H1 (cell line): ENCODE data around the gene RUNX1. TPM values are rescaled to one million over a fixed set of nuclear protein-coding genes. Genes with fewer than 3 reads are reported as not detected.

Experiments used
- BACH1 ChIP-seq: IDR thresholded peaks from 2 replicates; pipeline ENCODE4 v1.6.1; 2012; ENCODE audit warnings: low read length, improper control_type of control experiment
- CBX5 ChIP-seq: fragments of 300-800, 300-1000 bp; sonication (generic); IDR thresholded peaks from 2 replicates; pipeline ENCODE4 v1.7.1; 2016; ENCODE audit warnings: antibody characterized with exemption, low read length, low read depth
- CREB1 ChIP-seq: IDR thresholded peaks from 2 replicates; pipeline ENCODE4 v1.6.1; 2012; ENCODE audit warnings: inconsistent platforms
- CTCF ChIP-seq, 3 experiments: IDR thresholded peaks; 1 replicate in 2 of 3; 2 replicates in 1 of 3; pipeline versions ENCODE4 v1.5.1 to v1.6.1; 2011; ENCODE audit warnings: low read length in 3 of 3, mild to moderate bottlenecking in 3 of 3, inconsistent platforms in 2 of 3, low read depth in 1 of 3, moderate library complexity in 1 of 3; ENCODE audit not compliant: insufficient read depth in 1 of 3; ENCODE audit errors: control extremely low read depth in 1 of 3
- JUN ChIP-seq: IDR thresholded peaks from 2 replicates; pipeline ENCODE4 v1.6.1; 2011; ENCODE audit warnings: low read depth, mild to moderate bottlenecking, improper control_type of control experiment, low read length
- RBBP5 ChIP-seq: IDR thresholded peaks from 2 replicates; pipeline ENCODE4 v1.7.1; 2012; ENCODE audit warnings: low read depth, mild to moderate bottlenecking, inconsistent platforms, low read length, moderate library complexity, borderline replicate concordance
- RXRA ChIP-seq: IDR thresholded peaks from 2 replicates; pipeline ENCODE4 v1.6.1; 2011; ENCODE audit warnings: low read depth, mild to moderate bottlenecking, low read length, moderate library complexity; ENCODE audit not compliant: insufficient read depth
- SAP30 ChIP-seq: fragments of 300-600 bp; sonication (generic); IDR thresholded peaks from 2 replicates; pipeline ENCODE4 v1.7.1; 2012; ENCODE audit warnings: low read length, moderate library complexity, mild to moderate bottlenecking, inconsistent platforms; ENCODE audit not compliant: insufficient read depth, insufficient replicate concordance
- TBP ChIP-seq: IDR thresholded peaks from 2 replicates; pipeline ENCODE4 v1.6.1; 2011; ENCODE audit warnings: low read depth, low read length, improper control_type of control experiment
- polyA plus RNA-seq, 7 experiments: library from polyadenylated mRNA; depleted of rRNA in 3 of 7; stranded (reverse) in 5 of 7; unstranded in 2 of 7; fragments of >200 nt in 5 of 7; fragments of 200-250 nt in 2 of 7; gene quantifications; 1 replicate in 5 of 7; 2 replicates in 1 of 7; 4 replicates in 1 of 7; pipeline versions ENCODE4 v1.2.1 to v1.2.3, GENCODE V29; 2011 to 2013; ENCODE audit warnings: missing spikeins in 2 of 7, mixed read lengths in 2 of 7
- total RNA-seq: library from RNA; stranded (reverse); fragmentation: NEBNext Ultra II Directional; extraction: Animal tissue kit (Norgen Biotek cat#: 25700); gene quantifications from 2 replicates; pipeline ENCODE4 v1.2.1, GENCODE V29; 2021
- TF ChIP-seq, protein P1 (sequence below): fragments of 300-600 bp; sonication (generic); IDR thresholded peaks from 2 replicates; pipeline ENCODE4 v1.7.1; 2012; ENCODE audit warnings: low read length, moderate library complexity, mild to moderate bottlenecking, inconsistent platforms; ENCODE audit not compliant: insufficient replicate concordance

The RUNX1 gene
- total and polyA plus RNA-seq, 2 of the 8 experiments (the other 6 are each of a cell fraction or from before 2014, with no cell fraction given) = 0.20 to 0.60 TPM

DNA sequence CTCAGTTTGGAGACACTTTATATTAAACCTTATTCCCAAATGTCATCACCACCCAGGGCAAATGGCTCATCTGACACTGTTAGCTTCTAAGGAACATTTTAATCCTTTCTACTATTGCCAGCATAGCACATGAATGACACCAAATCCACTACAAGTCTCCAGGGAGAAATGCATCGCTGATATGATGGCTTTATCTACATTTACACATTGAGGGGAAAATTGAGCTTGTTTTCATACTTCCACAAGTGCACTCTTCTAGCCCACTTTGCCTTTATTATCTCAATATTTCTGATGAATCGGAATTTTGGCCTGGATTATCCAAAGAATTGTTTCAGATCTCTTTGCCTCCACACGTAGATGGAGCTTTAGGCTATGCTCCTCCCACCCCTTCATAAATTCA lies 75.4 kb downstream of the RUNX1 start (continued):
- TF ChIP-seq, protein P1, sequence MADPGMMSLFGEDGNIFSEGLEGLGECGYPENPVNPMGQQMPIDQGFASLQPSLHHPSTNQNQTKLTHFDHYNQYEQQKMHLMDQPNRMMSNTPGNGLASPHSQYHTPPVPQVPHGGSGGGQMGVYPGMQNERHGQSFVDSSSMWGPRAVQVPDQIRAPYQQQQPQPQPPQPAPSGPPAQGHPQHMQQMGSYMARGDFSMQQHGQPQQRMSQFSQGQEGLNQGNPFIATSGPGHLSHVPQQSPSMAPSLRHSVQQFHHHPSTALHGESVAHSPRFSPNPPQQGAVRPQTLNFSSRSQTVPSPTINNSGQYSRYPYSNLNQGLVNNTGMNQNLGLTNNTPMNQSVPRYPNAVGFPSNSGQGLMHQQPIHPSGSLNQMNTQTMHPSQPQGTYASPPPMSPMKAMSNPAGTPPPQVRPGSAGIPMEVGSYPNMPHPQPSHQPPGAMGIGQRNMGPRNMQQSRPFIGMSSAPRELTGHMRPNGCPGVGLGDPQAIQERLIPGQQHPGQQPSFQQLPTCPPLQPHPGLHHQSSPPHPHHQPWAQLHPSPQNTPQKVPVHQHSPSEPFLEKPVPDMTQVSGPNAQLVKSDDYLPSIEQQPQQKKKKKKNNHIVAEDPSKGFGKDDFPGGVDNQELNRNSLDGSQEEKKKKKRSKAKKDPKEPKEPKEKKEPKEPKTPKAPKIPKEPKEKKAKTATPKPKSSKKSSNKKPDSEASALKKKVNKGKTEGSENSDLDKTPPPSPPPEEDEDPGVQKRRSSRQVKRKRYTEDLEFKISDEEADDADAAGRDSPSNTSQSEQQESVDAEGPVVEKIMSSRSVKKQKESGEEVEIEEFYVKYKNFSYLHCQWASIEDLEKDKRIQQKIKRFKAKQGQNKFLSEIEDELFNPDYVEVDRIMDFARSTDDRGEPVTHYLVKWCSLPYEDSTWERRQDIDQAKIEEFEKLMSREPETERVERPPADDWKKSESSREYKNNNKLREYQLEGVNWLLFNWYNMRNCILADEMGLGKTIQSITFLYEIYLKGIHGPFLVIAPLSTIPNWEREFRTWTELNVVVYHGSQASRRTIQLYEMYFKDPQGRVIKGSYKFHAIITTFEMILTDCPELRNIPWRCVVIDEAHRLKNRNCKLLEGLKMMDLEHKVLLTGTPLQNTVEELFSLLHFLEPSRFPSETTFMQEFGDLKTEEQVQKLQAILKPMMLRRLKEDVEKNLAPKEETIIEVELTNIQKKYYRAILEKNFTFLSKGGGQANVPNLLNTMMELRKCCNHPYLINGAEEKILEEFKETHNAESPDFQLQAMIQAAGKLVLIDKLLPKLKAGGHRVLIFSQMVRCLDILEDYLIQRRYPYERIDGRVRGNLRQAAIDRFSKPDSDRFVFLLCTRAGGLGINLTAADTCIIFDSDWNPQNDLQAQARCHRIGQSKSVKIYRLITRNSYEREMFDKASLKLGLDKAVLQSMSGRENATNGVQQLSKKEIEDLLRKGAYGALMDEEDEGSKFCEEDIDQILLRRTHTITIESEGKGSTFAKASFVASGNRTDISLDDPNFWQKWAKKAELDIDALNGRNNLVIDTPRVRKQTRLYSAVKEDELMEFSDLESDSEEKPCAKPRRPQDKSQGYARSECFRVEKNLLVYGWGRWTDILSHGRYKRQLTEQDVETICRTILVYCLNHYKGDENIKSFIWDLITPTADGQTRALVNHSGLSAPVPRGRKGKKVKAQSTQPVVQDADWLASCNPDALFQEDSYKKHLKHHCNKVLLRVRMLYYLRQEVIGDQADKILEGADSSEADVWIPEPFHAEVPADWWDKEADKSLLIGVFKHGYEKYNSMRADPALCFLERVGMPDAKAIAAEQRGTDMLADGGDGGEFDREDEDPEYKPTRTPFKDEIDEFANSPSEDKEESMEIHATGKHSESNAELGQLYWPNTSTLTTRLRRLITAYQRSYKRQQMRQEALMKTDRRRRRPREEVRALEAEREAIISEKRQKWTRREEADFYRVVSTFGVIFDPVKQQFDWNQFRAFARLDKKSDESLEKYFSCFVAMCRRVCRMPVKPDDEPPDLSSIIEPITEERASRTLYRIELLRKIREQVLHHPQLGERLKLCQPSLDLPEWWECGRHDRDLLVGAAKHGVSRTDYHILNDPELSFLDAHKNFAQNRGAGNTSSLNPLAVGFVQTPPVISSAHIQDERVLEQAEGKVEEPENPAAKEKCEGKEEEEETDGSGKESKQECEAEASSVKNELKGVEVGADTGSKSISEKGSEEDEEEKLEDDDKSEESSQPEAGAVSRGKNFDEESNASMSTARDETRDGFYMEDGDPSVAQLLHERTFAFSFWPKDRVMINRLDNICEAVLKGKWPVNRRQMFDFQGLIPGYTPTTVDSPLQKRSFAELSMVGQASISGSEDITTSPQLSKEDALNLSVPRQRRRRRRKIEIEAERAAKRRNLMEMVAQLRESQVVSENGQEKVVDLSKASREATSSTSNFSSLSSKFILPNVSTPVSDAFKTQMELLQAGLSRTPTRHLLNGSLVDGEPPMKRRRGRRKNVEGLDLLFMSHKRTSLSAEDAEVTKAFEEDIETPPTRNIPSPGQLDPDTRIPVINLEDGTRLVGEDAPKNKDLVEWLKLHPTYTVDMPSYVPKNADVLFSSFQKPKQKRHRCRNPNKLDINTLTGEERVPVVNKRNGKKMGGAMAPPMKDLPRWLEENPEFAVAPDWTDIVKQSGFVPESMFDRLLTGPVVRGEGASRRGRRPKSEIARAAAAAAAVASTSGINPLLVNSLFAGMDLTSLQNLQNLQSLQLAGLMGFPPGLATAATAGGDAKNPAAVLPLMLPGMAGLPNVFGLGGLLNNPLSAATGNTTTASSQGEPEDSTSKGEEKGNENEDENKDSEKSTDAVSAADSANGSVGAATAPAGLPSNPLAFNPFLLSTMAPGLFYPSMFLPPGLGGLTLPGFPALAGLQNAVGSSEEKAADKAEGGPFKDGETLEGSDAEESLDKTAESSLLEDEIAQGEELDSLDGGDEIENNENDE = no peak
- no peak for TF ChIP-seq JUN
- no peak for TF ChIP-seq RXRA
- TF ChIP-seq BACH1 = no peak
- TF ChIP-seq CTCF (IDR thresholded peaks at IDR 0.05; ENCODE audit: control extremely low read depth in 1 of 3, insufficient read depth in 1 of 3, low read depth in 1 of 3, low read length in 3 of 3) = no peak
- TF ChIP-seq CBX5 = no peak
- TF ChIP-seq SAP30 = no peak
- TF ChIP-seq RBBP5 = no peak
- TF ChIP-seq TBP = no peak
- TF ChIP-seq CREB1 = no peak
